K562 (cell line): ENCODE results near the gene SLC26A1. TPM values are rescaled to one million over a fixed set of nuclear protein-coding genes. Genes with fewer than 3 reads are reported as not detected.

Experiments used
- ADNP ChIP-seq: fragments of 200-800 bp; sonication (Bioruptor generic); IDR thresholded peaks from 2 replicates; pipeline ENCODE4 v1.6.1; 2016; ENCODE audit warnings: missing genetic modification characterization, missing compliant biosample characterization
- BRD4 ChIP-seq: fragments of 200-600 bp; sonication (generic); IDR thresholded peaks from 2 replicates; pipeline ENCODE4 v1.6.1; 2017; ENCODE audit warnings: inconsistent platforms
- BRF2 ChIP-seq: IDR thresholded peaks from 3 replicates; pipeline ENCODE4 v1.6.1; 2011; ENCODE audit warnings: borderline replicate concordance, mild to moderate bottlenecking; ENCODE audit not compliant: insufficient read length, insufficient read depth
- CAMTA2 ChIP-seq: fragments of 250-450 bp; sonication (Bioruptor Pico); conservative IDR thresholded peaks from 2 replicates; pipeline ENCODE4 v1.5.1; 2022
- FOXJ3 ChIP-seq: sonication (generic); formaldehyde crosslinking; IDR thresholded peaks from 2 replicates; pipeline ENCODE4 v1.4.0; 2020; ENCODE audit warnings: mild to moderate bottlenecking, missing genetic modification reagents
- GATAD2B ChIP-seq: fragments of 450-650 bp; IDR thresholded peaks from 2 replicates; pipeline ENCODE4 v1.6.1; 2017; ENCODE audit warnings: mild to moderate bottlenecking, borderline replicate concordance
- HINFP ChIP-seq: fragments of 450-650 bp; conservative IDR thresholded peaks from 2 replicates; pipeline ENCODE4 v1.6.1; 2016; ENCODE audit warnings: missing genetic modification characterization, low read depth, mild to moderate bottlenecking, control low read depth, missing compliant biosample characterization
- ILK ChIP-seq: fragments of 450-650 bp; IDR thresholded peaks from 2 replicates; pipeline ENCODE4 v1.6.1; 2016; ENCODE audit warnings: missing genetic modification characterization, low read depth, mild to moderate bottlenecking, missing compliant biosample characterization, moderate library complexity, borderline replicate concordance
- MYNN ChIP-seq, 2 experiments: sonication (generic); formaldehyde crosslinking in 1 of 2; IDR thresholded peaks; 2 replicates each; pipeline versions ENCODE4 v1.5.0 to v1.6.1; 2016 to 2020; ENCODE audit warnings: antibody characterized with exemption in 1 of 2, missing genetic modification reagents in 1 of 2
- RBM15 ChIP-seq: fragments of 200-400 bp; formaldehyde crosslinking; IDR thresholded peaks from 2 replicates; pipeline ENCODE4 v1.6.1; 2018; ENCODE audit warnings: mild to moderate bottlenecking, low read length, moderate library complexity; ENCODE audit not compliant: insufficient read depth
- TCF3 ChIP-seq: sonication (generic); formaldehyde crosslinking; IDR thresholded peaks from 2 replicates; pipeline ENCODE4 v1.4.0; 2020; ENCODE audit warnings: mild to moderate bottlenecking, missing genetic modification reagents
- TEAD2 ChIP-seq: fragments of 450-650 bp; IDR thresholded peaks from 2 replicates; pipeline ENCODE4 v1.6.1; 2016; ENCODE audit warnings: missing genetic modification characterization, control low read depth, missing compliant biosample characterization
- TRIM24 ChIP-seq, 2 experiments: fragments of 450-650 bp; IDR thresholded peaks; 2 replicates each; pipeline ENCODE4 v1.6.1; 2016
- USF1 ChIP-seq: sonication (generic); formaldehyde crosslinking; IDR thresholded peaks from 2 replicates; pipeline ENCODE4 v1.9.0; 2022; ENCODE audit warnings: mild to moderate bottlenecking, missing genetic modification reagents
- ZBTB26 ChIP-seq: fragments of 450-650 bp; formaldehyde crosslinking; IDR thresholded peaks from 2 replicates; pipeline ENCODE4 v1.4.0; 2022; ENCODE audit warnings: missing genetic modification characterization
- ZFP1 ChIP-seq: fragments of 450-650 bp; formaldehyde crosslinking; IDR thresholded peaks from 2 replicates; pipeline ENCODE4 v1.4.0; 2020; ENCODE audit warnings: mild to moderate bottlenecking, mixed read lengths
- ZNF146 ChIP-seq: IDR thresholded peaks from one replicate; pipeline ENCODE4 v1.6.1; 2018; ENCODE audit warnings: missing compliant biosample characterization; ENCODE audit not compliant: unreplicated experiment
- ZNF436 ChIP-seq: fragments of 250-450, 450-650 bp; sonication (Bioruptor Pico); formaldehyde crosslinking; IDR thresholded peaks from 2 replicates; pipeline ENCODE4 v1.7.0; 2020; ENCODE audit warnings: mild to moderate bottlenecking
- ZNF518B ChIP-seq: fragments of 250-450 bp; sonication (Bioruptor Pico); IDR thresholded peaks from 2 replicates; pipeline ENCODE4 v1.5.0; 2021; ENCODE audit warnings: mild to moderate bottlenecking, moderate library complexity
- ZNF778 ChIP-seq: fragments of 450-650 bp; formaldehyde crosslinking; IDR thresholded peaks from 2 replicates; pipeline ENCODE4 v1.4.0; 2020; ENCODE audit warnings: mild to moderate bottlenecking, moderate library complexity
- polyA plus RNA-seq, 8 experiments: library from polyadenylated mRNA; depleted of rRNA in 4 of 8; stranded (reverse) in 5 of 8; unstranded in 3 of 8; fragments of >200 nt; fragmentation: Nextera tagmentation in 2 of 8; fragmentation: Illumina TruSeq in 1 of 8; extraction: Ambion mirVana in 2 of 8; extraction: Trizol in 1 of 8; gene quantifications; 2 replicates each; pipeline versions ENCODE4 v1.2.1 to v1.2.3, GENCODE V29; 2011 to 2014; ENCODE audit warnings: inconsistent platforms in 1 of 8, missing spikeins in 1 of 8
- total RNA-seq, 7 experiments: library from RNA; depleted of rRNA in 6 of 7; stranded (reverse); fragments of >200 nt in 6 of 7; fragmentation: Illumina TruSeq in 2 of 7; extraction: Trizol in 2 of 7; gene quantifications; 2 replicates each; pipeline versions ENCODE4 v1.2.1 to v1.2.3, GENCODE V29; 2011 to 2021; ENCODE audit warnings: low replicate concordance in 1 of 7

Gene SLC26A1
- total and polyA plus RNA-seq, 9 of the 15 experiments (the other 6 are each of a cell fraction or from before 2014, with no cell fraction given) = 0.11 to 4.2 (median 0.95) TPM

GRCh38 chr4:986879-987623 lies 6.2 kb downstream of the SLC26A1 start, which contains the start of gene IDUA (continued):
- TF ChIP-seq TEAD2 (no peak), CAMTA2 (CRISPR knock-in tag) (0 out of 2 replicates have a peak, but pooled peaks have one; percentile 70), ZNF778 (CRISPR knock-in tag) (no peak), BRF2 (no peak), RBM15 (no peak), TCF3 (CRISPR knock-in tag) (no peak), ZNF518B (CRISPR knock-in tag) (no peak), ZFP1 (CRISPR knock-in tag) (no peak), FOXJ3 (CRISPR knock-in tag) (no peak), GATAD2B (peak; percentile 100), ZNF436 (CRISPR knock-in tag) (no peak), ZNF146 (CRISPR knock-in tag) (no peak), ZBTB26 (CRISPR knock-in tag) (no peak), ADNP (no peak), HINFP (tag) (no peak), ILK (no peak), TRIM24 (IDR thresholded peaks at IDR 0.05) (no peak), BRD4 (no peak), USF1 (CRISPR knock-in tag) (peak; percentile 87), MYNN (IDR thresholded peaks at IDR 0.05) (0 out of 2 replicates have a peak, but pooled peaks have one; percentile 10), MYNN (CRISPR knock-in tag; IDR thresholded peaks at IDR 0.05) (no peak)
